Coronary artery (tissue), 2 donors: ENCODE results near the gene TMA7.

Source experiments
- DNase-seq: peaks from one replicate; pipeline ENCODE4 v3.0.0-alpha.2; 2017; ENCODE audit warnings: low spot score
- H3K27ac ChIP-seq, 2 donors: fragments of 200-600 bp; sonication (generic); one replicate each; pipeline ENCODE4 v1.5.1; 2016 to 2019
- H3K4me3 ChIP-seq: fragments of 200-600 bp; sonication (generic); 2 replicates; pipeline ENCODE4 v1.5.1; 2016; ENCODE audit warnings: mild to moderate bottlenecking, moderate library complexity
- TF ChIP-seq, protein P1 (sequence below): fragments of 200-600 bp; sonication (generic); IDR thresholded peaks from one replicate; pipeline ENCODE4 v1.5.1; 2019; ENCODE audit warnings: antibody characterized with exemption

The TMA7 gene

GRCh38 chr3:48432411-48433371 is 7.4 kb upstream of the TMA7 start:
- H3K4me3 ChIP-seq, result peak overlapping the region; percentile 43
- TF ChIP-seq, protein P1, sequence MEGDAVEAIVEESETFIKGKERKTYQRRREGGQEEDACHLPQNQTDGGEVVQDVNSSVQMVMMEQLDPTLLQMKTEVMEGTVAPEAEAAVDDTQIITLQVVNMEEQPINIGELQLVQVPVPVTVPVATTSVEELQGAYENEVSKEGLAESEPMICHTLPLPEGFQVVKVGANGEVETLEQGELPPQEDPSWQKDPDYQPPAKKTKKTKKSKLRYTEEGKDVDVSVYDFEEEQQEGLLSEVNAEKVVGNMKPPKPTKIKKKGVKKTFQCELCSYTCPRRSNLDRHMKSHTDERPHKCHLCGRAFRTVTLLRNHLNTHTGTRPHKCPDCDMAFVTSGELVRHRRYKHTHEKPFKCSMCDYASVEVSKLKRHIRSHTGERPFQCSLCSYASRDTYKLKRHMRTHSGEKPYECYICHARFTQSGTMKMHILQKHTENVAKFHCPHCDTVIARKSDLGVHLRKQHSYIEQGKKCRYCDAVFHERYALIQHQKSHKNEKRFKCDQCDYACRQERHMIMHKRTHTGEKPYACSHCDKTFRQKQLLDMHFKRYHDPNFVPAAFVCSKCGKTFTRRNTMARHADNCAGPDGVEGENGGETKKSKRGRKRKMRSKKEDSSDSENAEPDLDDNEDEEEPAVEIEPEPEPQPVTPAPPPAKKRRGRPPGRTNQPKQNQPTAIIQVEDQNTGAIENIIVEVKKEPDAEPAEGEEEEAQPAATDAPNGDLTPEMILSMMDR, result no peak
- DNase-seq, result no peak
- peak overlapping the region; percentile 9 to 83 for H3K27ac ChIP-seq

DNA sequence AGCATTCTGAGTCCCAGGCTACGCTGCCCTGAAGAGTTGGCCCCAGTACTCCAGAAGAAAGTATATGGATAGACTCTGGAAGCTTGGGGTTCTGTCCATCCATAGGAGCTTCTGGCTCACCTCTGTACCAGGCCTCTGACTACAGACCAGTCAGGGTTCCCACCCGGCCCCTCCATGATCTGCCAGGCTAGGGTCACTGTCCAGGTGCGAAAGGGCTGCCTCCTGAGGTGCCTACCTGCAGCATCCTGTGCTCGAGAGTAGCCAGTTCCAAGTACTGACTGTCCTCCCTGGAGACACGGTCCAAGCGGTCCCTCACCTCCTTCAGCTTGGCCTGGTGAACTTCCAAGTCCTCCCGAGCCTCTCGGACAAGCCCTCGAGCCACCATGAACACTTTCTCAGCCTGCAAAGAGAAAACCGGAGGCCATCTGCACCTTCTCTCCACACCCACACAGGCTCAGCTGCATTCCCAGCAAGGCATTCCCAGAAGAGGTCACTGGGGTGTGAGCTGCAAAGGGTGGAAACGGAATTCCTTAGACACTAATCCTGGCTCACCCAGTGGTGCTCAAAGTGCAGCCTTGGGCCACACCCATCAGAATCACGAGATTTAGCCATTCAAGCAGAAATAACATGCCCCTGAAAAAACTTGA is 6.5 kb upstream of the TMA7 start:
- TF ChIP-seq, protein P1, result no peak
- no peak for DNase-seq
- peak overlapping the region; percentile 40 to 83 for H3K27ac ChIP-seq

GRCh38 chr3:48434591-48435222 is 5.3 kb upstream of the TMA7 start:
- Histone ChIP-seq H3K27ac (peak overlapping the region; percentile 40 to 83), H3K4me3 (no peak overlapping the region)
- TF ChIP-seq, protein P1, result no peak
- DNase-seq, result no peak

More for the DNA sequence above, 6.5 kb upstream of the TMA7 start:
- H3K4me3 ChIP-seq, result peak overlapping the region; percentile 43

GRCh38 chr3:48435223-48435595 is 4.8 kb upstream of the TMA7 start:
- DNase-seq, result no peak
- H3K4me3 ChIP-seq, result no peak overlapping the region
- peak overlapping the region; percentile 40 to 83 for H3K27ac ChIP-seq
- TF ChIP-seq, protein P1, result no peak

DNA sequence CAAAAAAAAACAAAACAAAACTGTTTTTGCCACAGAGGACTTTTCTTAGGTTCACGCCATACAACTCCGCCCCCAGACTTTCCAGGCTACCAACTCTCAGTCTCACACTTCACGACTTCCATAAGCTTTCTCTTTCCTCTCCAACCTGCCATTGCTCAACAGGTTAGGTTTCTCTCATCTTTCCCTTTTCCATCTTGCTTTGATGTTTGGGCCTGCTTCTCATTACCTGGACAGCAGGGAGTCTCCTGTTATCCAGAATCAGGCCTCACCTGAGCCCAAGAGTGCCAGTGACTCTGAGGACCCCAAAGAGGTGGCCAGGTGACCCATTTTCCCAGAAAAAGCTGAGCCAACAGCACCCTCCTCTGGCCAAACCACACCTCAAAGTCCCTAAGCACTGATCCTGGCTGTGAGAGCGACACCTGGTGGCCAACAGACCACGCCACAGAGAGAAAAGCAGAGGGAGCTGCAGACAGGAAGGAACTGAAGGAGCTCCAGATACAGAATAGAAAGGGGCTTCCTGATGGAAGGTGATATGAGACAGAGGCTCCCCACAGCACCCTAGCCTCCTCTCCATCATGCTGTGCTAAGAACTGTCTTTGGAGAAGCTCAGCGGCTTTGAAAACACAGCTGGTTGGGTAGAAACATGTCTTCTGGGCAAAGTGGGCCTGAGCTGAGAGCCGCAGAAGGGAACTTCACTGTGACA is 4.1 kb upstream of the TMA7 start:
- TF ChIP-seq, protein P1, result peak; percentile 95
- DNase-seq, result no peak
- Histone ChIP-seq H3K4me3 (no peak overlapping the region), H3K27ac (peak overlapping the region; percentile 40 to 83)

GRCh38 chr3:48436477-48436787 is 3.6 kb upstream of the TMA7 start:
- TF ChIP-seq, protein P1, result no peak
- no peak overlapping the region for H3K4me3 ChIP-seq
- peak; percentile 71 for DNase-seq
- H3K27ac ChIP-seq, result peak overlapping the region in 1 of 2 donors; percentile 52
